GM18499 (cell line): ENCODE data around the gene POLR1D.
"Not testable (repeated sequence)": the region's sequence is repeated elsewhere in the genome, so short reads cannot be mapped to it uniquely, and the experiment has no call there.

Experiments used
- ATAC-seq: cut with Tn5 transposase; IDR thresholded peaks from one replicate; pipeline ENCODE4 v1.9.1; 2021; ENCODE audit warnings: moderate number of reproducible peaks; ENCODE audit not compliant: insufficient read depth, unreplicated experiment

POLR1D gene

GRCh38 chr13:27613628-27614027 lies 8.1 kb upstream of the POLR1D start:
- no peak for ATAC-seq

GRCh38 chr13:27617881-27618321 lies 3.8 kb upstream of the POLR1D start:
- ATAC-seq: no peak

- no peak for ATAC-seq
Measured at GRCh38 chr13:27619093-27619727, 2.5 kb upstream of the POLR1D start.

DNA sequence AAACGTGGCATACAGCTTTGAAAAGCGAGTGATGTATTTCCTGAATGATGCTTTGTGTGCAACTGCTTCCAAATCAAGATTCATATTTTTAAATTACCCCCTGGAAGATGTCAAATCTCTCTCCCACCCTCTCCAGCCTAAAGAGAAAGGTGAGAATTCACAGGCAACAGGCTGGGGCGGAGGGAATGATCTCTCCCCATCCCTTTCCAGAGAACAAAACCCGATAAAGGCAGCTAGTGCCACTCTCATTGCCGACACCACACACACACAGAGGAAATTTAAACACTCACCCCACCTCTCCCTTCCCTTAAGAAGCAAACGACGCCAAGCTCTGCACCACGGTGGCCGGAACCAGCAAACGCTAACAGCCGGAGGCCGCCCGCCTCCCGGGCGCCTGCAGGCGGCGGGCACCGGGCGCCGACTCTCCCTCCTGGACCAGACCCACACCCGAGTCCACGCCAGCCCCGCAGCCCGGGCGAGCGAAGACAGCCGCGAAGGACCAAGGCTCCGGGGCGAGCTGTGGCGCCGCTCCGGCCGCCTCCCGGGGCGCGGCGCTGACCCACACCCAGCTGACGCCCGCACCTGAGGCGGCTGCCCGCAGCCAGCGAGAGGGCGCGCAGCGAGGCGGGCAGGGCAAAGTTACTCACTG lies 1.8 kb upstream of the POLR1D start:
- peak; percentile 4 for ATAC-seq

DNA sequence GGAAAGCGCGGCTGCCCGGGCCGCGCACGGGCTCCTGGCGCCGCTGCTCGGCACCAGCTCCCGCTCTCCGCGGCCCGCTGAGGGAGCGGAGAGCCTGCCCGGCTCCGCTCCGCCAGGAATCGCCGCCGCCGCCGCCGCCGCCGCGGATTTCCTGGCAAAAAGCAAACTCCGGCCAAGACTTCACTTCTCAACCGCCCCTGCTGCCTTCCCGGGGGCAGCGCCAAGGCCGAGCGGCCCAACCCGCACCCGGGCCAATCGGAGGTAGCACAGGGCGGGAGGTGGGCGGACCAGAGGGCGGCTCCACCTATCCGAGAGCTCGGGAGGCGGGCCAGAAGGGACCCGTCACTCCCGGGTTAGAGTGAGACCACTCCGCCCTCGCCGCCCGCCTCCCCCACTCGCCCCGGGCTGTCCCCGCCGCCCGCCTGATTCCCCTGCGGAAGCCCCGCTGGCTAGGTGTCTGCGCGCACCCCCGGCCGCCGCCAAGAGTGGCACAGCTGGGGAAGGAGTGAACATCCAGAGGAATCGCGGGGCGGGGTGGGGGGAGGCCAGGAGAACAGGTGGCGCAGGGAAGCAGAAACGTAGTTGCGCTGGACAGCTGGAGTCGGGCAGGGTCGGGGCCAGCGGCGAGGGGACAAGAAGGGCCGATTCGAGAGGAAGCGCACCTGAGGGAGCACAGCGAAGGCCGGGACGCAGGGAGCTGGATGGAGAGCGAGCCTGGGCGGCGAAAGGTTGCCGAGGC lies 1.1 kb upstream of the POLR1D start, which contains the start of gene LNX2:
Gene LNX2 (minus strand): TSS at position 153 of the 739 bp plus-strand sequence. CDS start 38,826 bp downstream, outside the sequence.
- ATAC-seq: peak; percentile 79

- no peak for ATAC-seq
Measured at GRCh38 chr13:27621116-27621365, 651 bp upstream of the POLR1D start.

DNA sequence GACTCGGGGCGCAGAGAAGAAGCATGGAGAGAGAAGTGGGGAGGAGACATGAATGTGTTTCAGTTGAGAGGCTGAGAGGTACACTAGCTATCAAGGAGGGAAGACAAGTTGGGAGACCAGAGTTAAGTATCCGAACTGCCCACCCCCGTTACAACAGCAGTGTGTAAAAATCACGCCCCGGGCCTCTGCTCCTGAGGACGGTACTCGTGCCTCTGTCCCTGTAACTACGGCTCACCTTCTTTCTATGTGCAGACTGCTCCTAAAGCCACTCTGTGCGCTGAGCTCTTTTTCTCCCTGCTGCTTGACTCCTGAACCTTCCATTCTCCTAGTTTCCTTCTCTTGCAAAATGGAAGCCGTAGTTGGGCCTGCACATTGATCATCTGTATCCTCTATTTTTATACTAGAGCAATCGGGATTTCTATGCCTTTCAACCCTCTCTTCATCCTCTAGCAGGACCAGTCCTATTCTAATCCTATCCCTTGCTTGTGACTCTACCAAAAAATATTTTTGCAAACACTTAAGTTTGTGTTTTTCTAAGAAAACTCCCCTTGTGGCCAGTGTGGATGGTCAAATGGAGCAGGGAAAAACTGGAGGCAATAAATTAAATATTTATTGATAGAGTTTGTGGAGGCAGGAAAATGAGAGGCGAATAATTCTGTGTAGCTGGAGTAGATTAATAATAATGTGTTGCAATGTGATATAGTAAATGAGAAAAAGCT lies 569 bp downstream of the POLR1D start:
- no peak for ATAC-seq

DNA sequence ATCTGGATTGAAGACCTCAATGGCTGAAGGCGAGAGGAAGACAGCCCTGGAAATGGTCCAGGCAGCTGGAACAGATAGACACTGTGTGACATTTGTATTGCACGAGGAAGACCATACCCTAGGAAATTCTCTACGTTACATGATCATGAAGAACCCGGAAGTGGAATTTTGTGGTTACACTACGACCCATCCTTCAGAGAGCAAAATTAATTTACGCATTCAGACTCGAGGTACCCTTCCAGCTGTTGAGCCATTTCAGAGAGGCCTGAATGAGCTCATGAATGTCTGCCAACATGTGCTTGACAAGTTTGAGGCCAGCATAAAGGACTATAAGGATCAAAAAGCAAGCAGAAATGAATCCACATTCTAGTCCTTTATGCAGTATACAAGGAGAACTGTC lies 1.2 kb downstream of the POLR1D start:
- no peak for ATAC-seq

GRCh38 chr13:27624071-27624470 lies 2.4 kb downstream of the POLR1D start:
- no peak for ATAC-seq

GRCh38 chr13:27625839-27626238 lies 4.1 kb downstream of the POLR1D start:
- ATAC-seq: no peak

GRCh38 chr13:27627380-27627779 lies 5.7 kb downstream of the POLR1D start:
- no peak for ATAC-seq

GRCh38 chr13:27628081-27628480 lies 6.4 kb downstream of the POLR1D start:
- no peak for ATAC-seq

GRCh38 chr13:27628766-27629165 lies 7.1 kb downstream of the POLR1D start:
- ATAC-seq: not testable (repeated sequence)

DNA sequence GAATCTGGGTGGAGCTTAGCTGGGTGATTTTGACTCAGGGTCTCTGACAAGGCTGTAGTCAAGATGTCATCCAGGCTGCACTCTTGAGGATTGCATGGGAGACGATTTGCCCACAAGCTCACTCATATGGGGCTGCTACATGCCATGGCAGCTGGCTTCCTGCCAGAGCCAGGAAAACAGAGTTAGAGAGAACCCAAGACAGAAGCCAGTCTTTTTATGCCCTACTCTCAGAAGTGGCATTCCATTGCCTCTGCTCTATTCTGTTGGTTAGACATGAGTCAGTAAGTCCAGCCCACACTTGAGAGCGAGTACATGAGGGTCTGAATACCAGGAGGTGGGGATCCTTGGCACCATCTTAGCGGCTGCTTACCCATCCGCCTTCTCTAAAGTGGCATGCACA lies 9.5 kb downstream of the POLR1D start:
- ATAC-seq: no peak

- ATAC-seq: no peak
Measured at GRCh38 chr13:27631665-27632064, 10.0 kb downstream of the POLR1D start.

GRCh38 chr13:27632214-27632613 lies 10.5 kb downstream of the POLR1D start:
- no peak for ATAC-seq

DNA sequence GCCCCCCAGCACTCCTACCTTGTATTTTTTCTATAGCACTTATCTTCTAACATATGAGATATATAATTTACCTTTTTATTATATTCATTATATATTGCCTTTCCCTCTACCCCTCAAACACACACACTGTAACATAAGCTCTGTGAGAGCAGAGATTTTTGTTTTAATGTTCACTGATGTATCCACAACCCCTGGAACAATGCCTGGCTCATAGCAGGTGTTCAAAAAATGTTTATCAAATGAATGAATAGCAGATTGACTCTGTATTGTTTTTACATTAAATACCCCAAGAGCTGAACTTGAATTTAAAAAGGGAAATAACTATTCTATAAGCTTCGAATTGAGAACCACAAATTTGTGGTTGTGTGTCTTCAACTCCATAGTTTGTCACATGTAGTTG lies 11.0 kb downstream of the POLR1D start:
- no peak for ATAC-seq

- no peak for ATAC-seq
Measured at GRCh38 chr13:27634231-27634630, 12.5 kb downstream of the POLR1D start.

- no peak for ATAC-seq
Measured at GRCh38 chr13:27634791-27635190, 13.1 kb downstream of the POLR1D start.

- no peak for ATAC-seq
Measured at GRCh38 chr13:27635266-27635665, 13.6 kb downstream of the POLR1D start.
